Measurements from ENCODE around the gene KMT2C.

KMT2C gene

DNA sequence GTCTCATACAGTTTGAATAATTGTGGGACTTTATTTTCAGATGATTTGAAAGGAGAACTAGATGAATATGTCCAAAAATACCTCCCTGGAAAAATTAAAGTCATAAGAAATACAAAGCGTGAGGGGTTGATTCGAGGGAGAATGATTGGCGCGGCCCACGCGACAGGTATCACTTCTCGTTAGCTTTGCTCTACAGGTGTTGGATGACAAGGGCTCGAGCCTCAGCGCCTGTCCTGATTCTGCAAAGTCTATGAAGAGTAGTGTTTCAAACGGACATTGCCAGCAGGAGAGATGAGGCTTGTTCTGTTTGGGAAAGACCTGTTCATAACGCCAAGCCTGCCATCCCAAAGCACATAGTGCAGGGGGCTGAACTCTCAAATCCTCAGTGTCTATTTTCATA, 330.6 kb downstream of the KMT2C start:
- no peak for DNase-seq (ENCODE audit: low spot score)

DNA sequence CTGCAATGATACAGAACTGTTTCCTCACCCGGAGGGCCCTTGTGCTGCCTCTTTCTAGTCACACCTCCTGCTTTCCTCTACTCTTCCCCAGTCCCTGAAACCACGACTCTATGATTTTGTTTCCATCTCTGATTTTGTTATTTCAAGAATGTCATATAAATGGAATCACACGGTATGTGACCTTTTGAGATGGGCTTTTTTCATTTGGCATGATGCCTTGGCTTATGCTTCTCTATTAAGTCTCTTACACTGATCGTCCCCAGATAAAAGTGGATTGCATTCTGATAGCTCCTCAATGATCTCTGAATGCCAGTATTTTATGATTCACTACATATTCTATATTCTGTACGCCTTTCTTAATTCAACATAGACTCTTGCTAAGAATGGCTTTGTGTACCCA, 332.1 kb downstream of the KMT2C start:
- DNase-seq (ENCODE audit: low spot score) = no peak

DNA sequence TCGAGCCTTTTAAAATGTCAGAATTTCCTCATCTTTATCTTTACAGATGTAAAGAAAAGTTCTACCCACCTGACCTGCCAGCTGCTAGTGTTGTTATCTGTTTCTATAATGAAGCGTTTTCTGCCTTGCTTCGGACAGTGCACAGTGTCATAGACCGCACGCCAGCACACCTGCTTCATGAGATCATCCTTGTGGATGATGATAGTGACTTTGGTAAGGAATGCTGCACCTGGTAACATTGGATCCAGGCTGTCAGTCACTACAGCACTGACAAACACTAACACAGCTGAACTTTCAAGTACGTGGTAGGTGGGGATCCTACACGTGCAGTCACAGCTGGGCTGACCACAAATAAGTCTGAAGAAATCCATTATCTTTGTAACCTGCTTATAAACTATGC, 332.7 kb downstream of the KMT2C start:
- no peak for DNase-seq (ENCODE audit: low spot score)

DNA sequence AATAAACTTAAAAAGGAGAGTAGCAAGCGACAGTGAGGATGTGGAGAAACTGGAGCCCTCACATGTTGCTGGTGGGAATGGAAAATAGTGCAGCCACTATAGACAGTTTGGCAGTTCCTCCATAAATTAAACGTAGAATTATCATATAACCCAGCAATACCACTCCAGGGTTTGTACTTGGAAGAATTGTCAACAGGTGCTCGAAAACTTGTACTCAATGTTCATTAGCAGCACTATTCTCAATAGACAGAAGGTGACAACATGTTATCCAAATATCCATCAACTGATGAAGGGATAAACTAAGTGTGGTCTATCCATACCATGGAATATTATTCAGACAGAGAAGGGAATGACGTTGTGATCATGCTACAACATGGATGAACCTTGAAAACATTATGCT, 338.5 kb downstream of the KMT2C start:
- DNase-seq (ENCODE audit: low spot score) = no peak

DNA sequence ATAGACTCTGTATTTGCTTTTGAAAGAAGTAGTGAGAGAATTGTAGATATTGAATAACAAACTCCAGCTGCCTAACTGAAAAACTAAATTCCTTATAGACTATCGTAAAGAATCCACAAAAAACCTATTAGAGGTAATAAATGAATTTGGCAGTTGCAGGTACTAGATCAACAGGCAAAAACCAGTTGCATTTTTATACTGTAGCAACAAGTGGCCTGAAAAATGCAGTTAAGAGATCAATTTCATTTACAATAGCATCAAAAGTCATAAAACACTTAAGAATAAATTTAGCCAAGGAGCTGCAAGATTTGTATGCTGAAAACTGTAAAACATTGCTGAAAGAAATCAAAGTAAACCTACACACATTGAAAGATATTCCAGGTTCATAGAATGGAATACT, 340.0 kb downstream of the KMT2C start:
- no peak for DNase-seq (ENCODE audit: low spot score)

DNA sequence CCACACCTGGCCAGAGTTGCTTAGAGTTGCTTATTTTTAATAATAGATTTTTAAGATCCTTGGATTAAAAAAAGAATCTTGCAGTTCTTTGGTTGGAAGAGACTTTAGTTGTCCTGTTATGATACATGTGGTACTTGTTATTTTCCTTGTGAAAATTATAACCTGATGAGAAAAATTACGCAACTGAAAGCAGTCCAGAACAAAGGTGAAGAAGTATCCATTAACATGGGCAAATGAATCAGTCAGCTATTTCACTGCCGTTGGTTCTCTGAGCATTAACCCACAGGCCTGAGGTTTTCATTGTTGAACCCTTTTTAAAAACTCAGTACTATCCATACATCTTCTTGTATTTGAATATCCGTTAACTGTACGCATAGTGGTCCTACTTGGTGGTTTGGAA, 342.1 kb downstream of the KMT2C start:
- DNase-seq (ENCODE audit: low spot score) = no peak

DNA sequence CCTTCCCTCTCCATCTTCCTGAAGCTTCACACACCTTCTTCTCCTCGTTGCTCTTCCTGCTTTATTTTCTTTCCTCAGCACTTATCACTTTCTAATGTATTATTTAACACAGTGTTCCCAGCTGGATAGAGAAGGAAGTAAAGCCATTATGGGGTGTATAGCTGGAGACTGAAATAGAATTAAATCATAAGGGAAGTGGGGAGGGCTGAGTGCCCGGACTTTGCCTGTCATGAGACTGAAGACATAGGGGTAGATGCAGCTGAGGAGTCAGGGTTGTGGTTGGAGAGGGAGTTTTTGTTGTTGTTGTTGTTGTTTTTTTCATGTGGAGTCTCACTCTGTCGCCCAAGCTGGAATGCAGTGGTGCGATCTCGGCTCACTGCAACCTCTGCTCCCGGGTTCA, 345.1 kb downstream of the KMT2C start:
- DNase-seq (ENCODE audit: low spot score) = no peak

DNA sequence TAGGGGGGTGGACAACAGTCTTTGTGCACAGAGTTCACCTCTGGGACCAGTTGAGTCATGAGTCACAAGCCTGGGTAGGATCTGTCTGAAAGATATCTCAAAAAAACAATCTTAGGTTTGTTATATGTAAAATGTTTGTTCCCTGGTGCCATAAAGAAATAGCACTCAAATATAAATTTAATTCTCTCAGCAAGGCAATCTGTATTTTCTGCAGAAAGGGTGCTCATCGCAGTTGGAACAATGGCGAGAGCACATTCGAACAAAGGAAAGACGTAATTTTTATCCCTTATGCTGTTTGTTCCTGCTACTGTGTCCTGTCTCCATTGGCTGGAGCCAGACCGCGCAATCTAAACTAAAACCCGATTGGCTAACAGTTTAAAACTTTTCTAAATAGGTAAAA, 346.6 kb downstream of the KMT2C start:
- no peak for DNase-seq (ENCODE audit: low spot score)

DNA sequence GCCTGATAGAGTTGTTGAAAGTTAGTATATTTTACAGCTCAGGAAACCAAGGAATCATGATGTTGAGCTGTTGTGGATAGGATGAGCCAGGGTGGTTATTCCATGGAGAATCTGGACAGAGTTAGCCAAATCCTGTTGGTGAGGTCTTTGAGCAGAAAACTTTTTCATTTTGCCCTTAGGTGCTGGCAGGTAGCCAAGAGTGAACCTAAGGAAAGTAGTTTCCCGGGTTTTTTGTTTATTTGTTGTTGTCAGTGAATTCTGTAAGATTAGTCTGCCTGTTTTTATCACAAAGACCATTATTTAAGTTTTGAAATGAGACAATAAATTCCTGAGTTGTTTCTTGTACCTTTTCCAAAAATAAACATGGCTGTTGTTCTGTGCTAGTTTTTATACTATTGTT, 349.3 kb downstream of the KMT2C start:
- no peak for DNase-seq (ENCODE audit: low spot score)

DNA sequence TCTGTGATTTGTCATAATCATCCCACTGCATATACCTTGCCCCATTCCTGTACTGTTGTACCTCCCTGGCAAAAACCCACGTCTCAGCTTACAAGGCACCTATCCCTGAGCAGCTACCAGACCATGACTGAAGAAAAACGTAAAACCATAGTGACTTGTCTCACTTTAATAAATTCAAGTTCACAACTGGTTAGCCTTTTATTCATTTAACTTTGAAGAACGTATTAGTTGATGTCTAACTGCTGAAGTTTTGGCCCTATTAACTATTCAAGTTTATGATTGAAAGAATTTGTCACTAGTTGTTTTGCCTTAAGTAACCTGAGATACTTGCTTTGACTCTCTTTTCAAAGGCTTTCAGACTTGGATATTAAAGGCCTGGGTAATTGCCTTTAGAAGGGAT, 350.7 kb downstream of the KMT2C start:
- DNase-seq (ENCODE audit: low spot score) = no peak
